SU-DHL-6 (cell line): ENCODE results near the gene SMAD2.

Experiments used
- EZH2phosphoT487 ChIP-seq: fragments of 200-600 bp; sonication (generic), shearing (Covaris generic); conservative IDR thresholded peaks from 2 replicates; pipeline ENCODE4 v1.6.1; 2018; ENCODE audit warnings: mild to moderate bottlenecking, antibody characterized with exemption, low read length, moderate library complexity, mixed read lengths
- TF ChIP-seq, protein P1 (sequence below): fragments of 200-600 bp; sonication (generic); IDR thresholded peaks from one replicate; pipeline ENCODE4 v1.5.1; 2017; ENCODE audit warnings: antibody characterized with exemption, mild to moderate bottlenecking, low read length, moderate library complexity; ENCODE audit not compliant: insufficient read depth, poor library complexity, severe bottlenecking

DNA sequence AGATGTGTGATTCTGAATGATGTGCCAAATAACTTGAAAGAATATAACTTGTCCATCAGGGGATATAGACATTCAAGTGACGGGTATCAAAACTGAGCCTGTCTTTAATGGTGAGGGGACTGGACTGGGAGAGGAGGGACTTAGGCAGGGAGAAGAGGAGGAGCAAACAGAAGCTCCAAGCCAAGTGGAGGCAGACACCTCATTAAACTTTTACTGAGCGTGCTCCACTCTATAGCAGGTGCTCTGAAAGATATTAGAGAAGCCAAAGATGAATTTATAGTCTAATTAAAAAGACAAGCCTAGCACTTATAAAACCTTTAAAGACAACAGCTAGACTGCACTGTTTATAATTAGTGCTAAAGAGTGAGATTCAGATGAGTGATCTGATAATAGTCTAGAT is 47.7 kb upstream of the SMAD2 start:
- TF ChIP-seq, protein P1, sequence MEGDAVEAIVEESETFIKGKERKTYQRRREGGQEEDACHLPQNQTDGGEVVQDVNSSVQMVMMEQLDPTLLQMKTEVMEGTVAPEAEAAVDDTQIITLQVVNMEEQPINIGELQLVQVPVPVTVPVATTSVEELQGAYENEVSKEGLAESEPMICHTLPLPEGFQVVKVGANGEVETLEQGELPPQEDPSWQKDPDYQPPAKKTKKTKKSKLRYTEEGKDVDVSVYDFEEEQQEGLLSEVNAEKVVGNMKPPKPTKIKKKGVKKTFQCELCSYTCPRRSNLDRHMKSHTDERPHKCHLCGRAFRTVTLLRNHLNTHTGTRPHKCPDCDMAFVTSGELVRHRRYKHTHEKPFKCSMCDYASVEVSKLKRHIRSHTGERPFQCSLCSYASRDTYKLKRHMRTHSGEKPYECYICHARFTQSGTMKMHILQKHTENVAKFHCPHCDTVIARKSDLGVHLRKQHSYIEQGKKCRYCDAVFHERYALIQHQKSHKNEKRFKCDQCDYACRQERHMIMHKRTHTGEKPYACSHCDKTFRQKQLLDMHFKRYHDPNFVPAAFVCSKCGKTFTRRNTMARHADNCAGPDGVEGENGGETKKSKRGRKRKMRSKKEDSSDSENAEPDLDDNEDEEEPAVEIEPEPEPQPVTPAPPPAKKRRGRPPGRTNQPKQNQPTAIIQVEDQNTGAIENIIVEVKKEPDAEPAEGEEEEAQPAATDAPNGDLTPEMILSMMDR = no peak
- no peak for TF ChIP-seq EZH2phosphoT487
